GM12873 (cell line): ENCODE measurements around the gene HSFX1.

ENCODE experiments used
- TF ChIP-seq, protein P1 (sequence below): IDR thresholded peaks from 2 replicates; pipeline ENCODE4 v1.5.1; 2012; ENCODE audit warnings: low read depth, mild to moderate bottlenecking, moderate library complexity, low read length, control low read depth; ENCODE audit not compliant: insufficient read depth; ENCODE audit errors: missing control alignments

HSFX1 gene

DNA sequence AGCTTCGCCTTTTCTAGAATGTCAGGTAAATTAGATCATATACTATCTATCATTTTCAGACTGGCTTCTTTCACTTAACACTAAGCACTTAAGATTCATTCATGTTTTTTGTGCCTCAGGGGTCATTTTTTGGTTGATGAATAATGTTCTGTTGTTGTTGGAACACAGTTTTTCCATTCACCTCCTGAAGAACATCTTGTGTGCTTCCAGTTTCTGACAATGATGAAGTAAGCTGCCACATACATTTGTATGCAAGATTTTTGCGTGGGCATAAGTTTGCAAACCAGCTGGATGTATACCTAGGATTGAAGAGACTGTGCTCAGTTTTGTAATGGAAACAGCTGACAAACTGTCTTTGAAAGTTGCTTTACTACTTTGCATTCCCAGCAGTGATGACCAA, 45.5 kb downstream of the HSFX1 start:
- TF ChIP-seq, protein P1, sequence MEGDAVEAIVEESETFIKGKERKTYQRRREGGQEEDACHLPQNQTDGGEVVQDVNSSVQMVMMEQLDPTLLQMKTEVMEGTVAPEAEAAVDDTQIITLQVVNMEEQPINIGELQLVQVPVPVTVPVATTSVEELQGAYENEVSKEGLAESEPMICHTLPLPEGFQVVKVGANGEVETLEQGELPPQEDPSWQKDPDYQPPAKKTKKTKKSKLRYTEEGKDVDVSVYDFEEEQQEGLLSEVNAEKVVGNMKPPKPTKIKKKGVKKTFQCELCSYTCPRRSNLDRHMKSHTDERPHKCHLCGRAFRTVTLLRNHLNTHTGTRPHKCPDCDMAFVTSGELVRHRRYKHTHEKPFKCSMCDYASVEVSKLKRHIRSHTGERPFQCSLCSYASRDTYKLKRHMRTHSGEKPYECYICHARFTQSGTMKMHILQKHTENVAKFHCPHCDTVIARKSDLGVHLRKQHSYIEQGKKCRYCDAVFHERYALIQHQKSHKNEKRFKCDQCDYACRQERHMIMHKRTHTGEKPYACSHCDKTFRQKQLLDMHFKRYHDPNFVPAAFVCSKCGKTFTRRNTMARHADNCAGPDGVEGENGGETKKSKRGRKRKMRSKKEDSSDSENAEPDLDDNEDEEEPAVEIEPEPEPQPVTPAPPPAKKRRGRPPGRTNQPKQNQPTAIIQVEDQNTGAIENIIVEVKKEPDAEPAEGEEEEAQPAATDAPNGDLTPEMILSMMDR: no peak

DNA sequence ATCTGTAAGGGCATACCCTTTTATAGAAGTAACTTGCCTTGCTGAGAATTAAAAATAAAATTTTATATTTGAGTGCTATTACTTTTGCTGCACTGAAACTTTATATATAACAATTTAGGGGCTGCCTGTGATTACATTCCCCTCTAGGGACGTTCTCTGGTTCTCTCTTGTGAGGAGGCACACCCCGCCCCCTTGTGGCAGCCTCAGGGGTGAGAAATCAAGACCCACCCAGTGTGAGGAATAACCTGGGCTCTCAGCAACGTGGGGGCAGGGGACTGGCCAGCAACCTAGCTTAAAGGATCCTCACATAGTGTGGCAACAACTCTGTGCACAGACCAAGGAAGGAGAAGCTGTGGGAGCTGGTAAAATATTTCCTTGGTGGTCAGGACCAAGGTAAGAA, 51.6 kb downstream of the HSFX1 start:
- TF ChIP-seq, protein P1: peak; percentile 53
